Fibroblast of lung (primary cell): ENCODE results near the gene CPM. TPM values are rescaled to one million over a fixed set of nuclear protein-coding genes. Genes with fewer than 3 reads are reported as not detected.

Experiments
- DNase-seq, 2 donors: peaks; one replicate each; pipeline versions ENCODE4 v3.0.0 to v3.0.0-alpha.2; 2010; ENCODE audit warnings: low read depth in 2 of 2
- H2AFZ ChIP-seq: 2 replicates; pipeline ENCODE4 v1.5.1; 2012; ENCODE audit warnings: low read length, control low read depth, inconsistent platforms
- H3K27ac ChIP-seq: 2 replicates; pipeline ENCODE4 v1.5.1; 2011; ENCODE audit warnings: low read length, control low read depth; ENCODE audit not compliant: insufficient read depth
- H3K27me3 ChIP-seq: 2 replicates; pipeline ENCODE4 v1.5.1; 2011; ENCODE audit warnings: mild to moderate bottlenecking, low read length; ENCODE audit not compliant: control insufficient read depth, insufficient read depth
- H3K36me3 ChIP-seq: 2 replicates; pipeline ENCODE4 v1.5.1; 2011; ENCODE audit warnings: low read length; ENCODE audit not compliant: control insufficient read depth, insufficient read depth
- H3K4me1 ChIP-seq: 2 replicates; pipeline ENCODE4 v1.5.1; 2011; ENCODE audit warnings: low read length; ENCODE audit not compliant: control insufficient read depth, insufficient read depth; ENCODE audit errors: extremely low read depth
- H3K4me2 ChIP-seq: 2 replicates; pipeline ENCODE4 v1.5.1; 2011; ENCODE audit warnings: low read length, control low read depth; ENCODE audit not compliant: insufficient read depth; ENCODE audit errors: extremely low read depth
- H3K4me3 ChIP-seq, 4 experiments: fragments of 200-600 bp in 1 of 4; sonication (generic) in 1 of 4; replicated peaks in 1 of 4; 2 replicates each; pipeline ENCODE4 v1.5.1; 2011 to 2016; ENCODE audit warnings: low read length in 4 of 4, low read depth in 3 of 4, mild to moderate bottlenecking in 3 of 4, control low read depth in 2 of 4, inconsistent platforms in 1 of 4, mixed read lengths in 1 of 4; ENCODE audit not compliant: insufficient read depth in 1 of 4; ENCODE audit errors: control extremely low read depth in 1 of 4
- H3K79me2 ChIP-seq: 2 replicates; pipeline ENCODE4 v1.5.1; 2012; ENCODE audit warnings: mild to moderate bottlenecking, low read length, inconsistent platforms; ENCODE audit not compliant: control insufficient read depth, insufficient read depth
- H3K9ac ChIP-seq: 2 replicates; pipeline ENCODE4 v1.5.1; 2011; ENCODE audit warnings: mild to moderate bottlenecking, low read length, control low read depth; ENCODE audit not compliant: insufficient read depth
- H3K9me3 ChIP-seq: 2 replicates; pipeline ENCODE4 v1.5.1; 2012; ENCODE audit warnings: low read depth, low read length; ENCODE audit not compliant: control insufficient read depth, insufficient read depth
- H4K20me1 ChIP-seq: 2 replicates; pipeline ENCODE4 v1.5.1; 2011; ENCODE audit warnings: low read length; ENCODE audit not compliant: control insufficient read depth, insufficient read depth; ENCODE audit errors: extremely low read depth
- EZH2 ChIP-seq: IDR thresholded peaks from 2 replicates; pipeline ENCODE4 v1.5.1; 2012; ENCODE audit warnings: low read length, control low read depth, mild to moderate bottlenecking; ENCODE audit errors: missing control alignments
- polyA plus RNA-seq, 2 donors: library from polyadenylated mRNA; depleted of rRNA in 1 of 2; stranded (reverse) in 1 of 2; unstranded in 1 of 2; fragments of >200 nt; gene quantifications; 2 replicates each; pipeline ENCODE4 v1.2.1, GENCODE V29; 2011 to 2012; ENCODE audit warnings: missing spikeins in 1 of 2
- total RNA-seq: library from RNA; depleted of rRNA; stranded (reverse); fragments of >200 nt; gene quantifications from 2 replicates; pipeline ENCODE4 v1.2.1, GENCODE V29; 2014
- TF ChIP-seq, protein P1 (sequence below), 2 donors: IDR thresholded peaks in 1 of 2; conservative IDR thresholded peaks in 1 of 2; 1 replicate in 1 of 2; 2 replicates in 1 of 2; pipeline ENCODE4 v1.5.1; 2011 to 2012; ENCODE audit warnings: low read length in 2 of 2, control low read depth in 1 of 2, inconsistent platforms in 1 of 2, low read depth in 1 of 2, mild to moderate bottlenecking in 1 of 2

CPM gene
- total and polyA plus RNA-seq, 2 donors (not counting 1 experiment from before 2014, with no cell fraction given) = 5.3 to 23.5 TPM

DNA sequence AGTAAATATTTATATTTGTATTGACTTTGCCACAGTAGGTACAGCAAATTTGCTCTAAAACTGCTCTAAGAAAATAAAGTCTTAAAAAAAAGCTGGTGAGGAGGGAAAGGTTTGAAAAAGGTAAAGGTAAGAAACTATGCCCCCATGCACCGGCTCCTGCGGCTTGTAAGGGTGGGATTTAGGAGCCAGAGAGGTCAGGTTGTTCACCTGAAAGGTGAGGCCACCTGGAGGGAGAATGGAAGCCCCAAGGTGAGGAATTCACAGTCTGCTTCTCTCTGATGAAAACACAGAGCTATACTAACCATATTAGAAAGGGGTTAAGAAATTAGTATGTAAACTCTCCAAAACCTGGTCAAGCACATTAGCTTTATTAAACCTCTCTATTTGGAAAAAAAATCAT lies 31.8 kb downstream of the CPM start:
- Histone ChIP-seq H4K20me1 (no peaks in the 10 kb centered on the region), H3K4me2 (no peak overlapping the region), H3K27ac (no peak overlapping the region), H3K9me3 (no peaks in the 10 kb centered on the region), H3K27me3 (no peaks in the 10 kb centered on the region), H3K36me3 (no peaks in the 10 kb centered on the region), H2AFZ (no peak overlapping the region), H3K79me2 (no peaks in the 10 kb centered on the region), H3K4me3 (no peak overlapping the region), H3K4me1 (peaks cover 8% of the 10 kb centered on the region), H3K9ac (no peak overlapping the region)
- no peak for DNase-seq
- TF ChIP-seq, protein P1, sequence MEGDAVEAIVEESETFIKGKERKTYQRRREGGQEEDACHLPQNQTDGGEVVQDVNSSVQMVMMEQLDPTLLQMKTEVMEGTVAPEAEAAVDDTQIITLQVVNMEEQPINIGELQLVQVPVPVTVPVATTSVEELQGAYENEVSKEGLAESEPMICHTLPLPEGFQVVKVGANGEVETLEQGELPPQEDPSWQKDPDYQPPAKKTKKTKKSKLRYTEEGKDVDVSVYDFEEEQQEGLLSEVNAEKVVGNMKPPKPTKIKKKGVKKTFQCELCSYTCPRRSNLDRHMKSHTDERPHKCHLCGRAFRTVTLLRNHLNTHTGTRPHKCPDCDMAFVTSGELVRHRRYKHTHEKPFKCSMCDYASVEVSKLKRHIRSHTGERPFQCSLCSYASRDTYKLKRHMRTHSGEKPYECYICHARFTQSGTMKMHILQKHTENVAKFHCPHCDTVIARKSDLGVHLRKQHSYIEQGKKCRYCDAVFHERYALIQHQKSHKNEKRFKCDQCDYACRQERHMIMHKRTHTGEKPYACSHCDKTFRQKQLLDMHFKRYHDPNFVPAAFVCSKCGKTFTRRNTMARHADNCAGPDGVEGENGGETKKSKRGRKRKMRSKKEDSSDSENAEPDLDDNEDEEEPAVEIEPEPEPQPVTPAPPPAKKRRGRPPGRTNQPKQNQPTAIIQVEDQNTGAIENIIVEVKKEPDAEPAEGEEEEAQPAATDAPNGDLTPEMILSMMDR (conservative IDR thresholded peaks at IDR 0.05 in 1 of 2, IDR thresholded peaks at IDR 0.05 in 1 of 2; ENCODE audit: low read depth in 1 of 2, low read length in 2 of 2) = no peak
- TF ChIP-seq EZH2 = no peak

DNA sequence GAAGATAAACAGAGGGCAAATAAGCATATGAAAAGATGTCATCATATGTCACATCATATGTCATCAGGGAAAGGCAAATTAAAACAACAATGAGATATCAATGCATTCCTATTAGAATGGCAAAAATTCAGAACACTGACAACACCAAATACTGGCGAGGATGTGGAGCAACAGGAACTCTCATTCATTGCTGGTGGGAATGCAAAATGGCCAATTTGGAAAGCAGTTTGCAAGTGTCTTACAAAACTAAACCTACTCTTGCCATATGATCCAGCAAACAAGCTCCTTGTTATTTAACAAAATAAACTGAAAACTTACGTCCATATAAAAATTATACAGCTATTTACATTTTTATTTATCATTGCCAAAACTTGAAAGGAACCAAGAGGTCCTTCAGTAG lies 32.7 kb downstream of the CPM start:
- Histone ChIP-seq H3K27me3 (no peaks in the 10 kb centered on the region), H3K4me1 (peaks cover 8% of the 10 kb centered on the region)
- TF ChIP-seq, protein P1 (conservative IDR thresholded peaks at IDR 0.05 in 1 of 2, IDR thresholded peaks at IDR 0.05 in 1 of 2; ENCODE audit: low read depth in 1 of 2, low read length in 2 of 2) = no peak

DNA sequence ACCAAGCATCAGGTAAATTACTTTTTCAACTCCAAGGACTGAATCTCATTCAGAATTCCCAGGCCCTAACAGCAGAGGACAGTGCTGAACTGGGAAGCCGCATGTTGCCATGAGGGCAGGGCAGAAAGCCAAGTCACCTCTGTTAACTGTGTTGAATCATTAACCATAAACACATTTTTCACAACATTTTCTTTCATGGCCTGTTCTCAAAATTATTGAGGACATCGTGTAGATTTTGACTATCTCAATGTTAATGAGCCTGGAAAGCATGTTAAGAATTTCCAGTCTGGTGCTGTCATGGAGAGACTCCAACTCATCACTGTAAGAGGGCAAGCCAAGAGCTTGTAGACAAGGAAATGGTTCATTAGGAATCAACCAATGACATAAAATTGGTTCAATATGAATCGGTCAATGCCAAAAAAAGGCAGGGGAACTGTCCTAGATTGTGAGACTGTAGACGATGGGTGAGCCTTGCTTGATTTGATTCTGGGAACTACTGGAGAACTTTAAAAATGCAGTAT lies 33.7 kb downstream of the CPM start:
- Histone ChIP-seq H3K4me2 (no peak overlapping the region), H2AFZ (no peak overlapping the region)
- TF ChIP-seq, protein P1 (conservative IDR thresholded peaks at IDR 0.05 in 1 of 2, IDR thresholded peaks at IDR 0.05 in 1 of 2; ENCODE audit: low read depth in 1 of 2, low read length in 2 of 2) = peak; percentile 52 to 60
- TF ChIP-seq EZH2 = no peak

More for the DNA sequence above, 32.7 kb downstream of the CPM start:
- Histone ChIP-seq H3K4me3 (no peak overlapping the region), H3K9ac (no peak overlapping the region), H3K9me3 (no peaks in the 10 kb centered on the region), H4K20me1 (no peaks in the 10 kb centered on the region), H3K4me2 (no peak overlapping the region), H3K27ac (no peak overlapping the region), H2AFZ (no peak overlapping the region), H3K79me2 (no peaks in the 10 kb centered on the region), H3K36me3 (no peaks in the 10 kb centered on the region)
- DNase-seq = no peak

More for the DNA sequence above, 33.7 kb downstream of the CPM start:
- DNase-seq = peak; percentile 52 to 89
- H3K27ac ChIP-seq = no peak overlapping the region
- H4K20me1 ChIP-seq = no peaks in the 10 kb centered on the region
- no peaks in the 10 kb centered on the region for H3K36me3 ChIP-seq
- H3K9ac ChIP-seq = no peak overlapping the region
- H3K9me3 ChIP-seq = no peaks in the 10 kb centered on the region
- peaks cover 8% of the 10 kb centered on the region for H3K4me1 ChIP-seq
- no peaks in the 10 kb centered on the region for H3K79me2 ChIP-seq
- H3K27me3 ChIP-seq = no peaks in the 10 kb centered on the region
- H3K4me3 ChIP-seq = no peak overlapping the region
